ENCODE data around the gene GLS.

GLS gene

DNA sequence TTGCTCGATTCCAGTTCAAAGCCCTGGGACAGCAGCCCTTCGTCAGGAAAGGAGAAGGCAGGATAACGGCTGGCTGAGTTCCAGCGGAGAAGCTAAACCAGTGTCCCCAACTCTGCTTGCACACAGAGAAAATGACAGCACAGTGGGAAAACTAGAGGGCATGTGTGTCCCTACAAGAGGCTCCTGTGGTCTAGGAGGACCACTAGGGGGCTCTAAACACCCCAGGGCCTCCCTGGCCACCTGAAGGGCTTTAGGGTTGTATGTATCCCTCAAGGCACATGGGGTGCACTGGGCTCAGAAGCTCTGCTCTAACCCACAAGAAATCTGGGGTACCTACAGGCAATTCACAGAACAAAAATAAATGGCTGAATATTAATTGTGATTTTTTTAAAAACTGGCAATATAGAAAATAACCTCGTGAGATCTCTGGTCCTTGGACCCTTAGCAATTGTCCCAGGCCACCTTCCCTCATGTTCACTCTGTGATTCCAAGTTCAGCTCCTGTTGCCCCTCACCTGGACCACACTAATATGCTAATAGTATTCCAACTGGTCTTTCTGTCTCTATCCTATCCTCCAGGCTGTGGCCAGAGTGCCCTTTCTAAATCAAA is 115.8 kb downstream of the GLS start:
- DNase-seq (ENCODE audit: low read depth), result no peak

DNA sequence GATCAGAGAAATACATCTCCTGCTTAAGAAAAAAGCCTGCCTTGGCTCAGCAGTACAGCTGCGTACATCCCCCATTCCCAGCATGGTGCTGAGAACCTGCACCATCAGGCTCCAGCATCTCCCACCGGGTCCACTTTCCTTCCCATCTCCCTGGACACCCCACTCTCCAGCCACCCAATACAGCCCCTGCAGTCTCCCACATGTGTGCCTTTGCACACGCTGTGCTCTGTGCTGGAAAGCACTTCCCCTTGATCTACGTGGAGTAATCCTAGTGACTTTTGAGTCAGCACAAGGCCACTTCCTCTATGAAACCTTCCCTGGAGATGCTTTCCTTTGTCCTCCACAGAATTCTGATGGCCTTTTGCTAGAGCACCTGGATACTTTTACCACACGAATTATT is 116.3 kb downstream of the GLS start:
- DNase-seq (ENCODE audit: low read depth), result no peak

DNA sequence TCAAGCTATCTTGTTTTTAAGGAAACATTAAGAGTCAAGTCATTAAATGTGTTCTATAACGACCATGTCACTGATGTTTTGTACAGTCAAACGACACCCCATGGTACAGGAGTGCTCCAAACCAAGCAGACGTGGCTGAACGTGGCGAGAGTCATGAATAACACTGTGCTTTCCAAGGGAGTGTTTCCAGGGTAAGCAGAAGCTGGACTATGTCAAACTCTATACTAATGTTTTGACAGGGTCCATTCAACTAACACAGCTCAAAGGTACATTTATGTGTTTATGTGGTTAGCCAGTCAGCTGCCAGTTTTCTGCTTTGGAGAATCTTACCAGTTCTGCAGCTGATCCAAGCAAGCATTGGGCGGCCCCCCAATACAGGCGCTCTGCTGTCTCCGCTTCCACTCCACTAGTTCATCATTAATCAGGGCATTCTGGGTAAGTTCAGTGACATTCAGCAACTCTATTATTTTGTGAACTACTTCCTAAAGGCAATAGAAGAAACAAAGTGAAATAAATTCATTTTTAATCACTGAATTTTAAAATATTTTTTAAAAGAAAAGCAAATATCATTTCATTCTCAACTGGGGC is 117.0 kb downstream of the GLS start:
- no peak for DNase-seq (ENCODE audit: low read depth)

DNA sequence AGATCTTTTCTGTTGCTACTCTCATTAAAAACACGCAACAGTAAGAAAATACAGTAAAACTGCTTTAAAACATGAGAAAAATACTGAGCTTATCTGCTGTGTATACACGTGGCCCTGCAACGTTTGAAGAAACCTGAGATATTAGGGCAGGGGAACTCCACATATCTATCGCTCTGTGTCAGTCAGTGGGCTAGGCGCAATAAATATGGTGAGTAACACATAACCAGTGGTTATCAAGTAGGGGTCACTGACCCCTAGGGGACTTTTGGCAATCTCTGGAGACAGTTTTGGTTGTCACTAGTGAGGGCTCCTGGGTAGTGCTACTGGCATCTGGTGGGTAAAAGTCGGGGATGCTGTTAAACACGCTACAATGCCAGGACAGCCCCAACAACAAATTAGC is 118.4 kb downstream of the GLS start:
- no peak for DNase-seq (ENCODE audit: low read depth)

DNA sequence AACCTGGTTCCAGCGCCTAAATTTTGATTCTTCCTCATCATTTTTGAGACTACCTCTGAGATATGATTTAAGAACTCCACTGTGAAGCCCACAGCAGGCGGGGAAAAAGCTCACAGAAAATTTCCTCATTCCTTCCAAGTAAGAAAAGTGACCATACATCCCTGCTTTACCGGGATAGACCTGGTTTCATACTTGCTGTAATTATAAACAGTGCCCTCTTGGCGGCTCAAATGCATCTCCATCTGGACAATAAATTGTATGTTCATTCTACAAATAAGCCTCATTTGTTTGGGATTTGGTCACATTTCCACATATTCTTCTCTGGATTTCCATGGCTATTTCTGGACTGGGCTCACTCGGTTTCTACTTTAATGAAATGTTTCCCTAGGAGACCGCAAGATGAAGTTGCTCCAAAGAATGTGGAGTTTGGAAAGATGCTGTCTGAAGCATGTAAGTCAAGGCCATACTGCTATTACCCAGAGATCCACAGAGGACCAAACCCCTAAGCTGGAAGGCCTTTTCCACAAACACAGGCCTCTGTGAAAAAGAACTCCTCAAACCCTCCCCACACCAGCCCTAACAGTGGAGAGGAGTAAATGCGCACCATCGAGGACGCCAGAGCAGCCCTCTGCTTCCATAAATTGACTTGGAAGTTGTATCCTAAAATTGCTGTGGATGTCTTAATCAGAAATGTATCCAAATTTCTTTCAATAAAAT is 119.5 kb downstream of the GLS start:
- DNase-seq (ENCODE audit: low read depth), result no peak

DNA sequence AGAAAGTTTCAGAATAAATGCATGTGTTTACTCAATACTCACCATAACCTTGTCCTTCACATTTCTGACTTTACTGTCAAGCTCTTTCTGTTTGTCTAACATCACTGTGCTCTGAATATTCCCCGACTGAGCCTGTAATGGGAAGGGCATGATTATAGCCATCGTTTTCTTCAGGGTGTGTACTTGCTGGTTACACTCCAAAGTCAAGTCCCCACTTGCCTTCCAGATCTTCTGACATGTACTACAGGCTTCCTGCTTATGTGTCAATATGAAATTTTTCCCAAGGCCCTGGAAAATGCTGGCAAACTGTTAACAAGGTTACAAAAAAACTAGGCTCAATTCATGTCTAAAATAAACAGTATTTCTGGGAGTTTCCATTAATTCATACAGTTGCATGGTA is 120.4 kb downstream of the GLS start:
- no peak for DNase-seq (ENCODE audit: low read depth)

DNA sequence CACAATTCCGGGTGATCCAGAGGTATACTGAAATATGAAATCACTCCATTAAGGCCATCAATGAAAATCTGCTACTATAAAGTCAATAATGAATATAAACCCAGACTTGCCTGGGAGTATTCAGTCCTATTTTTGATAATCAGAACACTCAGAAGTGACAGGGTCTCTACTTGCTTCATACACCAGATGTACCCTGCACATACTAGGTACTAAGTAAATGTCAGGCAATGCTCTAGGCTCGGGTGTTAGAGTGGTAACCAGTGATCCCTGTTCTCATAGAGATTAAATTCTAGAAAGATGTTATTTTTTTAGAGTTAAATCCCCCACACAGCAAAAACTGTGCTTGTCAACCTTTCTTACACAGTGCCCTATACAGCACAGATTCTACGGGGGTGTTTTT is 121.0 kb downstream of the GLS start:
- no peak for DNase-seq (ENCODE audit: low read depth)

DNA sequence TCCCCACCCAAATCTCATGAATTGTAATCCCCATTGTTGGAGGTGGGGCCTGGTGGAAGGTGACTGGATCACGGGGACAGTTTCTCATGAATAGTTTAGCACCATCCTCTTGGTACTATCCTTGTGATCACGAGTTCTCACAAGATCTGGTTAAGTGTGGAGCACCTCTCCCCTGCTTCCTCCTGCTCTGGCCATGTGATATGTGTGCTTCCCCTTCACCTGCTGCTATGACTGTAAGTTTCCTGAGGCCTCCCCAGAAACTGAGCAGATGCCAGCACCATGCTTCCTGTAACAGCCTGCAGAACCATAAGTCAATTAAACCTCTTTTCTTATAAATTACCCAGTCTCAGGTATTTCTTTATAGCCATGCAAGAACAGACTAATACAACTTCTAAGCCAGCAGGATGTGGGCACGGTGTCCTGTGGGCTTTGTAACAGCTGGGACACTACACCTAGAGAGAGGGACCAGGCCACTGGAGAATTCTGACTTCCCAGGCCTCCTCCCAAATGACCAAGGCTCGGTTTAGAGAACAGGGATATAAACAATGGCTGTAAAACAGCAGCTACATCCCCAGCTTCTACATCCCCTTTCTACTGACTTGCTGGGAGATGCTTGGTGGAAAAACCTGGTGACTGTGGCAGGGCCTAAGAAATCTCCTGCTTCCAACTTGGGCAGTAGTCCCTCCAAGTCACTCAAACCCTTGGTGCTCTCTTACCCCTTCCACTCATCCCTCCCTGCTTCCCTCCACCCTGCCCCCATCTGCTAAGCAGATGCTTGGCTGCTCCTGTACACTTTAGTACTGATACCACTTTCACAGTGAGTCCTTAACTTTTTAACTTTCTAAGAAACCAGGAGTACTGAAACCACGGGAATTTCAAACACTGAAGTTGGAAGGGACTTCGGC is 123.0 kb downstream of the GLS start:
- DNase-seq (ENCODE audit: low read depth), result no peak

DNA sequence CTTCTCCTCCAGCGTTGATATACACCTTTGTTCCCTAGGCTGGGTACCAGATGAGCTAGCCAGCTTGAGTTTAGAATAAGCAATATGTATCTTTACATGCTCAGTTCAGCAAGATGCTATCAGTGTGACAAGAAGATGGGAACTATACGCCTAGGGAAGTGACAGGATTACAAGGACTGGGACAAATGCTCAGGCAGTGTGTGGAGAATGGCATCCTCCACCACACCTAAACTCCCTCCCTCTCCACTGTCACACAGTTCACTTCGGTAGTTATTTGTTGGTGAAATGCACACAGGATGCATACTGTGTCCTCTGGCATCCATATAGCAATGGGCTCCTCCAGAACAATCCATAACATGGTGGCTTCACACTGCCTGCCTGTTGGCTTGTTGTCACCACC is 125.7 kb downstream of the GLS start:
- no peak for DNase-seq (ENCODE audit: low read depth)

DNA sequence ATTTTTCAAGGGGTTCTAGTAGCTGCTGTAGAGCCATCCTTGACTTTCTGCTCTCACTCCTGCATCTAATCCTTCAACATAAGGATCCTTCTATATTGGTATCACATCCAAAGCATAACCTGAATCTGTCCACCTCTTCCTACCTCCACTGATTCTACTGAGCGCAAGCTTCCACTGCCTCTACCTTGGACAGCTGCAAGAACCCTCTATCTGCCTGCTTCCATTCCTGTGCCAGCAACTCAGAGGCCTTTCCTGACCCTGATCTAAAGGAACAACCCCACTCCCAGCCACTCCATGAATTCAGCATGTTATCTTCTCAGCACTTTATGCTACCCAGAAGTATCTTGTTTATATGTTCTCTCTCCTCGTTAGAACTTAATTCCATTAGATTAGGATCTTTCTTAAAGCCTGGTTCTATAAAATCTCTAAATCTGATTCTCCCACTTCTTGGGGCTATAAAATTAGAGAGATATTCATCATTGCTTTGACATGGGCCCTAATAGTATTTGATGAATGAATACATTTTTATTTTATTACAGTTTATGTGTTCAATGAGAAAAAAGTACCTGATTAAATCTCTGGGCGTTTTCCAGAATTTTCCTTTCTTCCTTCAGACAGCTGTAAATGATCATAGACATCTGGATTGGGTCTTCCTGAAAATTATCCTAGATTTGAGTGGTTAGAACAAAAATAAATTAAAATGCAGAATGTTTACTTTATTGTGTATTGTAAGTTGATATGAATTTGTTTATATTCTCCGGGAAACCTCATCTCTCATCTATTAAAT is 126.6 kb downstream of the GLS start:
- DNase-seq (ENCODE audit: low read depth), result no peak

DNA sequence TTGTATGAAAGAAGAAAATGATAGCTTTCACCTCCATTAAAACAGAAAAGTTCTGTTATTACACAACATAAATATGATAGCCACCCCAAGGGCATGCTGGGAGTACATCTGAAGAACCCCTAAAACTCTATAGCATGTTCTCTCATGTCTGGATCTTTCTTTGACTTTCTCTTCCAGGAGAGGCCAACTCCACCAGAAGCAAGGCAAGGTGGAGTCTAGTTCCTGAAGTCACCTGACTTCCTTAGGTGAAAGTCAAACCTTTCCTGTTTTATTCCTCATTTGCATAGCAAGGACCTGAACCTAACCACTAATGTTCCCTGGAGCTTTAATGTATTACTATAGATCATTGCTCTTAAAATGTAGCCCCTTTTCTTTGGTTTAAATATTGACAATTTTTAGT is 127.7 kb downstream of the GLS start:
- DNase-seq (ENCODE audit: low read depth), result no peak

DNA sequence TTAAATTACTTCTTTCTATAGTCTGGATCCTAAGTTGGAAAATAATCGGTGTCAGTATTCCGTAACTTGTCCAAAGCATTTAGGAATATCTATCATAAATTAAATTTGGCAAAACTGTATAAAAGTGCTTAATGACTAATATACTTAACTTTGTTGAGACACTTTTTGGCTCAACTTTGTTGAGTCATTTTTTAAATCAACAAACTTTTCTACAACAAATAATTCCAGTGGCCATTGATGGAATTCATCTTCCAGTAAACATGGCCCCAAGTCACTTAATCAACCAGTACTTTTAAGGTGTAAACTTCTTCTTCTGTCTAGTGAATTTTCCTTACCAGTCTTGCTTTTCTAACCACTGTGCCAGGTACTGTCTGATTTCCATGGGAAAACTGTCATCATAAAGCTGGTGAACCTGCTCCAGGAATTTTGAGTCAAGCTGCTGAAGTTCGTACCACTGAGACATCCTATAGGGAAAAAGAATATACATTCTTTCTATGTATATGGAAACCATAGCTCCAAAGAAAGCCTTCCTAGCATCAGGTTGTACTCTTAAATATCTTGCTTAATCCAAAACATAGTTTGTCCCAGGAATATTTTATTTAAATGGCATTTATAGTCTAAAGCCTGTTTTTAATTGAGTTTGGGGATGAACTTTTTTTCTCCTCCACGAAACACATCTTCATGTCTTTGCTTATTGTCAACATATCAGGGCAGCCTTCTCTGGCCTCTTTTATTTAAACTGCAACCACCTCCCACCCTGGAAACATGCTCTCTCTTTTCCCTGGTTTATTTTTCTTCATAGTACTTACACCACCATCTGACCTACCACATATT is 129.1 kb downstream of the GLS start:
- no peak for DNase-seq (ENCODE audit: low read depth)

DNA sequence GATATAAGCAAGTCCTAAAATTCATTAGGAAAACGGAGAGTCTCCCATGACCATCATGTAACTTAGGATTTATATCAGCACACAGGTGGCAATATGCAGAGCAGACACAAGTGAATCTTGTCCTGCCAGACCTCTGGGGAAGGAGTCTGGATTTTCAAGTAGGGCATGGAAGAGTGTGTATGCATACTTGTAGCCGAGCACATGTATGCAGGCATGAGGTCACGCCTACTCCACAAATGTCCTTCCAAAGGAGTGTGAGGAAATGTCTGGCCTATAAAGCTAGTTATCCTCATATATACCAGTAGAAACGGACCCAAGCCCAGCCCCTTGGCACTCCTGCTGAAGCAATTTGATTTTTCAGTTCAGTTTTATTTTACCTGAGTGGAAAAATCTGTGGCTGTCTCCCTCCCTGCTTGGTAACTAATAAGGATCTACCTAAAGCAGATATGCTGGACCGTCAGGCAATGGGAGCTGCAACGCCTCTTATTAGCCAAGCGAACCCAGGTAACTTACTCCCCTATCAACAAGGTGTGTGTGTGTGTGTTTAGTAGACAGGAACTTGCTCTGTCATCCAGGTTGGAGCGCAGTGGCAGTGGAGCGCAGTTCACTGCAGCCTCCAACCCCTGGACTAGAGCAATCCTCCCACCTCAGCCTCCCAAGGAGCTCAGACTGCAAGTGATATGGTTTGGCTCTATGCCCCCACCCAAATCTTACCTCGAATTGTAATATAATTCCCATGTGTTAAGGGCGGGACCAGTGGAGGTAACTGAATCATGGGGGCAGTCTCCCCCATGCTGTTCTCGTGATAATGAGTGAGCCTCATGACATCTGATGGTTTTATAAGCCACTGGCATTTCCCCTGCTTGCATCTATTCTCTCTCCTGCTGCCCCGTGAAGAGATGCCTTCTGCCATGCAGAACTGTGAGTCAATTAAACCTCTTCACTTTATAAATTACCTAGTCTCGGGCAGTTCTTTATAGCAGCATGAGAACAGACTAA is 130.6 kb downstream of the GLS start:
- no peak for DNase-seq (ENCODE audit: low read depth)

DNA sequence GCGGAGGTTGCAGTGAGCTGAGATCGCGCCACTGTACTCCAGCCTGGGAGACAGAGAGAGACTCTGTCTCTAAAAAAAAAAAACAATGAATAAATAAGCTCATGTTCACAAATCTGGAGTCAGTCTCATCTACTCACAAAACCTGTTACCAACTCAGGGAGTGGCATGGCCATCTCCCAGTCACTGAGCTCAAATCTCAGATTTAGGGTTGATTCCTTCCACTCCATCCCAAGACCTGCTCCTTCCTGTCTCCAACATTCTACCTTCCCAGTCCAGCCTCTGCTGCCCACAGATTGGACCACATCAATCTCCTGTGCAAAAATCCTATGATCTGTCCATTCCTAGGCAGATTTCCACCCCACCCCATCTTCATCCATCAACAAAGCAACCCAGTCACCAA is 131.7 kb downstream of the GLS start:
- no peak for DNase-seq (ENCODE audit: low read depth)

DNA sequence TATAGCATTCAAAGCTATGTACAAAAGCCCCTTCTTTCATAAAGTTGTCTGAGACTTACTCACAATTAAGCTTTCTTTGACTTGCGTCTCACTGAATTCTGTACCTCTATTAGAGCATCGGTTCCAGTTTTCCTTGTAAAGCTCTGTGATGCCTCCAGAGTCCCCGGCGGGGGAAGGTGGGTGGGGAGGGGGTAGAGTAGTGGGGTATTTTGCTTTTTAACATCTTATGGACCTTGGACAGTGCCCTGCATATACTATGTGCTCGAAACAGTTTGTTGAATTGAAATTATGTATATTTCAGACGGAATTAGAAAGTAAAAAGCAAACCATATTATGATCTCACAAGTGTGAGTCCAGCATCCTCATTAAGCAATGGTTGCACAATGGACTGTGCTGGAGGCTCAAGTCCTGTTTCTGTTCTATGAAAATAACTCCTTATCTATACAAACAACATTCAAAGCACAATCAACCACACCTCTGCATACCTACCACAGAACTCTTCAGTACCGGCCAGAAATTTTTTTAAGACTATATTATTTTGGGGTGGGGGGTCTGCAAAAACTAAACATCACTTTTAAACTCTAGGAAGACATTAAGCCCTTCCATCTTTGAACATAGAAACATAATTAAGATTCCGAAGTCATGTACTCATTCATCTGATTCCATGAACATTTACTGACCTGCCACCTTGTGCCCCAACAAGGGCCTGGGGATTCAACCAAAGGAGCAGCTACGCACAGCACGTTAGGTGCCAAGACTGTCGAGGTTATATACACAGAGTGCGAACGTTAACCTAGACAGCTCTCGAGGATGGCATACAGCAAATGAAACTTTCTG is 132.4 kb downstream of the GLS start:
- DNase-seq (ENCODE audit: low read depth), result no peak

DNA sequence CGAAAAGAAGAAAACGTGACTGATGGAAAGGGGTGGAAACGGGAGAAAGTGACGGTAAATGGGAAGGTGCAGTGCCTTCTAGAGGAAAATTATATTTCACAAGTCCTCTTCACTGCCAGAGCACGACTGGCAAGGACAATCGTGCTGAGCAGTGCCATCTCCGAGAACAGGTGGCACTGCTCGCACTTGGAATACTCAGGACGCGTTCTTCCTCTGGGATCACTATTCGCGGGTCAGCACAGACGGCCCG is 133.0 kb downstream of the GLS start:
- no peak for DNase-seq (ENCODE audit: low read depth)

DNA sequence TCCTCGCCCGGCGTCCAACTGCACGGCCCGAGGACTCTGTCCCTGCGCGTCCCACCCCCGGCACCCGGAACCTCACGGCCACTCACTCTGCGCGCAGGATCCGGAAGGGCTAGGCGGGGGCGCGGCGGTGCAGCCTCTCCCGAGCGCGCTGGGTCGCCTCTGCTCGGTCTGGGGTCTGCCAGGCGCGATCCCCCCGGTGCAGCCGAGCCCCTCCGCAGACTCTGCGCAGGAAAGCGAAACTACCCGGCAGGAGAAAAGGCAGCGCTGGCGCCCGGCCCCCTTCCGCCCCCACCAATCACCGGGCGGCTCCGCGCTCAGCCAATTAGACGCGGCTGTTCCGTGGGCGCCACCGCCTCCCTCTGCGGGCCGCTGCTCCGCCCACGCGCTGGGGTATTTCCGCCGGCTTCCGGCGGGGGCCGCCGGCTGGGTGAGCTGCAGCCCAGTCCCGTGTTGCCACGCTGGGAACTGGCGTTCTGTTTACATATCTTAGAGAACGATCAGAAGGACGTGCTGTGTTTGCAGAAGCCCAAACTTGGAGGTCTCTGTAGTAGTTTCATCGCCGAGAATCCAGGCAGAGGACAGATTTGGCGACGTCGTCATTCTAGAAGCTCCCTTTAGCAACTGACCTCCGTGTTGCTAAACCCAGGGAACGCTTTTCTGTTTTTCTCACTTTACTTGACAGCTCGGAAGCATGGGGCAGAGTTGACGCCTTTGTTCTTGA is 133.5 kb downstream of the GLS start, which contains the start of gene STAT1:
TSS of gene STAT1 (minus strand) at position 240 of the 721 bp plus-strand sequence. CDS start 4,168 bp downstream, outside the sequence.
- peak; percentile 93 for DNase-seq (ENCODE audit: low read depth)

DNA sequence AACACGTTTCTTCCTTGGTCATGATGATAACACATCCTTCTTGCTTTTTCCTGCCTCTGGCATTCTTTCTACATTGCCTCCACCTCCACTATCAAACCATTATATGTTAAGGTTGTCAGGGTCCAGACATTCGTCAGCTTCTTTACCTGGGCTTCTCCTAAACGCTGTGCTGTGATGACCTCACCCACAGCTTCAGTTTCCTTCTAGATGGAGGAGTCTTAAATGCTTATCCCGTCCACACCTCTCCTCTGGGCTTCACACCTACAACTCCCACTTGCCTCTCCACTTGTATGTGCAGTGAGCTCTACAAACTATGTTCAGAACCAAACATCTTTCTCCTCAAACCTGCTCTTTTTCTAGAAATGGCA is 134.0 kb downstream of the GLS start:
- DNase-seq (ENCODE audit: low read depth), result no peak
